Ectodermal cell (in vitro differentiated cells): ENCODE measurements around the gene SRSF8.
"Not testable (repeated sequence)": the region's sequence is repeated elsewhere in the genome, so short reads cannot be mapped to it uniquely, and the experiment has no call there.

Source experiments
- H3K27ac ChIP-seq: 2 replicates; pipeline ENCODE4 v1.7.0; 2013; ENCODE audit warnings: mild to moderate bottlenecking, low read depth, low read length; ENCODE audit not compliant: insufficient read depth, poor library complexity, severe bottlenecking
- H3K27me3 ChIP-seq: 2 replicates; pipeline ENCODE4 v1.7.0; 2013; ENCODE audit warnings: mild to moderate bottlenecking, low read length; ENCODE audit not compliant: insufficient read depth, control insufficient read depth, poor library complexity, severe bottlenecking
- H3K36me3 ChIP-seq: one replicate; pipeline ENCODE4 v1.7.0; 2013; ENCODE audit warnings: low read length; ENCODE audit not compliant: control insufficient read depth, insufficient read depth
- H3K4me1 ChIP-seq: one replicate; pipeline ENCODE4 v1.7.0; 2013; ENCODE audit warnings: low read length; ENCODE audit not compliant: control insufficient read depth, insufficient read depth
- H3K4me3 ChIP-seq: 2 replicates; pipeline ENCODE4 v1.7.0; 2013; ENCODE audit warnings: low read depth, low read length, control low read depth; ENCODE audit not compliant: insufficient read depth
- H3K9me3 ChIP-seq: 2 replicates; pipeline ENCODE4 v1.7.0; 2013; ENCODE audit warnings: mild to moderate bottlenecking, low read length, moderate library complexity; ENCODE audit not compliant: control insufficient read depth
- WGBS, 2 experiments: methylation state at CpG; one replicate each; pipeline ENCODE4 v1.1.7; 2013; ENCODE audit warnings: missing lambda C conversion rate in 2 of 2; 5-methylcytosine and 5-hydroxymethylcytosine counted together

SRSF8 gene

GRCh38 chr11:95104121-95104830 lies 37.6 kb downstream of the SRSF8 start:
- Histone ChIP-seq H3K4me1 (peaks cover 21% of the 10 kb centered on the region), H3K36me3 (no peaks in the 10 kb centered on the region), H3K27ac (no peak overlapping the region), H3K27me3 (no peaks in the 10 kb centered on the region), H3K9me3 (no peaks in the 10 kb centered on the region), H3K4me3 (no peak overlapping the region)
- 89 to 92% methylated on average over 6 of the region's 6 CpGs for WGBS, 2 experiments

GRCh38 chr11:95104856-95105255 lies 38.1 kb downstream of the SRSF8 start:
- Histone ChIP-seq H3K27ac (no peak overlapping the region), H3K27me3 (no peaks in the 10 kb centered on the region)
- WGBS, 2 experiments = 94 to 95% methylated on average over 3 of the region's 3 CpGs

GRCh38 chr11:95108159-95108611 lies 41.5 kb downstream of the SRSF8 start:
- H3K27me3 ChIP-seq = no peaks in the 10 kb centered on the region
- peaks cover 21% of the 10 kb centered on the region for H3K4me1 ChIP-seq
- 81 to 82% methylated on average over 9 of the region's 9 CpGs for WGBS, 2 experiments
- no peaks in the 10 kb centered on the region for H3K9me3 ChIP-seq
- no peak overlapping the region for H3K27ac ChIP-seq
- no peaks in the 10 kb centered on the region for H3K36me3 ChIP-seq
- H3K4me3 ChIP-seq = no peak overlapping the region

More at GRCh38 chr11:95104856-95105255, 38.1 kb downstream of the SRSF8 start:
- H3K4me3 ChIP-seq = no peak overlapping the region
- H3K4me1 ChIP-seq = peaks cover 21% of the 10 kb centered on the region
- H3K9me3 ChIP-seq = no peaks in the 10 kb centered on the region
- H3K36me3 ChIP-seq = no peaks in the 10 kb centered on the region

GRCh38 chr11:95108671-95109551 lies 42.2 kb downstream of the SRSF8 start:
- Histone ChIP-seq H3K9me3 (no peaks in the 10 kb centered on the region), H3K36me3 (no peaks in the 10 kb centered on the region), H3K27ac (no peak overlapping the region), H3K4me1 (peaks cover 21% of the 10 kb centered on the region), H3K27me3 (no peaks in the 10 kb centered on the region), H3K4me3 (no peak overlapping the region)
- 51 to 54% methylated on average over 6 of the region's 6 CpGs for WGBS, 2 experiments

- H3K27me3 ChIP-seq, H3K4me3 ChIP-seq, H3K36me3 ChIP-seq, H3K27ac ChIP-seq, H3K9me3 ChIP-seq: not testable (repeated sequence)
- peaks cover 21% of the 10 kb centered on the region for H3K4me1 ChIP-seq
- 95 to 97% methylated on average over 3 of the region's 3 CpGs for WGBS, 2 experiments
Observed at GRCh38 chr11:95111471-95111870, 44.8 kb downstream of the SRSF8 start.

- no peaks in the 10 kb centered on the region for H3K27me3 ChIP-seq
- 87 to 91% methylated on average over 3 of the region's 3 CpGs for WGBS, 2 experiments
- H3K27ac ChIP-seq = no peak overlapping the region
Observed at GRCh38 chr11:95111923-95112540, 45.3 kb downstream of the SRSF8 start.

DNA sequence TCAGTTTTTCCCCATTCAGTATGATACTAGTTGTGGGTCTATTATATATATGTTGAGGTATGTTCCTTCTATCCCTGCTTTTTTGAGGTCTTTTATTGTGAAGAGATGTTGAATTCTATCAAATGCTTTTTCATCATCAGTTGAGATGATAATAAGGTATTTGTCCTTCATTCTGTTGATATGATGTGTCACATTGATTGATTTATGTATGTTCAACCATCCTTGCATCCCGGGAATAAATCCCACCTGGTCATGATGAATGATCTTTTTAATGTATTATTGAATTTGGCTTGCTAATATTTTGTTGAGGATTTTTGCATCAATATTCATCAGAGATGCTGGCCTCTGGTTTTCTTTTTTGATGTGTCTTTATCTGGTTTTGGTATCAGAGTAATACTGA lies 48.9 kb downstream of the SRSF8 start:
- 92 to 97% methylated on average over 1 of the region's 1 CpG for WGBS, 2 experiments
- H3K4me1 ChIP-seq = no peaks in the 10 kb centered on the region
- H3K9me3 ChIP-seq = no peaks in the 10 kb centered on the region
- H3K36me3 ChIP-seq = no peaks in the 10 kb centered on the region
- H3K4me3 ChIP-seq = no peak overlapping the region
- no peak overlapping the region for H3K27ac ChIP-seq
- no peaks in the 10 kb centered on the region for H3K27me3 ChIP-seq

More at GRCh38 chr11:95111923-95112540, 45.3 kb downstream of the SRSF8 start:
- Histone ChIP-seq H3K4me1 (peaks cover 19% of the 10 kb centered on the region), H3K9me3 (no peaks in the 10 kb centered on the region), H3K36me3 (no peaks in the 10 kb centered on the region), H3K4me3 (no peak overlapping the region)

- Histone ChIP-seq H3K36me3 (no peaks in the 10 kb centered on the region), H3K4me3 (no peak overlapping the region), H3K27me3 (no peaks in the 10 kb centered on the region), H3K27ac (no peak overlapping the region), H3K4me1 (no peaks in the 10 kb centered on the region), H3K9me3 (no peaks in the 10 kb centered on the region)
- 88 to 90% methylated on average over 2 of the region's 2 CpGs for WGBS, 2 experiments
Observed at GRCh38 chr11:95119361-95120060, 52.8 kb downstream of the SRSF8 start.
